HCT116 (cell line): ENCODE results near the gene TANC1. TPM values are rescaled to one million over a fixed set of nuclear protein-coding genes. Genes with fewer than 3 reads are reported as not detected.

Experiments
- ATAC-seq: fragments of 200-7000 bp; cut with Tn5 transposase; 2 replicates; pipeline ENCODE4 v1.9.1; 2020; ENCODE audit warnings: mild to moderate bottlenecking, moderate library complexity
- BruUV-seq: library from RNA; stranded (reverse); fragments of 400-500 nt; replicated peaks from 2 replicates; lab custom pipeline; 2021; lab: Mats Ljungman, UMichigan
- CTCF ChIA-PET: fragments of 300-600 bp; sonication (Branson Sonifier 250); formaldehyde crosslinking; loops from one replicate; lab custom pipeline; 2021; ENCODE audit warnings: antibody characterized with exemption; lab: Charles Lee
- POLR2A ChIA-PET: fragments of 300-600, 350-600 bp; sonication (Branson Sonifier 250); formaldehyde crosslinking; loops from one replicate; lab custom pipeline; 2021; ENCODE audit warnings: antibody characterized with exemption; lab: Charles Lee
- RAD21 ChIA-PET, 2 experiments: fragments of 300-600 bp; sonication (Branson Sonifier 250); formaldehyde crosslinking; loops; one replicate each; lab custom pipeline; 2023; ENCODE audit warnings: low total read pairs in 2 of 2; ENCODE audit not compliant: uncharacterized antibody in 2 of 2, unreplicated experiment in 2 of 2, low non-redundant PET in 1 of 2; lab: Charles Lee
- DNase-seq: peaks from one replicate; pipeline ENCODE4 v3.0.0-alpha.2; 2010; ENCODE audit warnings: low read depth, low spot score
- H2AFZ ChIP-seq: fragments of 200-600 bp; shearing (Covaris generic), sonication (generic); 2 replicates; pipeline ENCODE4 v1.6.1; 2017; ENCODE audit warnings: low read depth, mixed run types, mixed read lengths, antibody characterized with exemption, low read length; ENCODE audit not compliant: poor library complexity, severe bottlenecking
- H3K27ac ChIP-seq: 2 replicates; pipeline ENCODE4 v1.5.1; 2012; ENCODE audit warnings: low read depth, low read length
- H3K27me3 ChIP-seq: fragments of 200-600 bp; sonication (generic); 2 replicates; pipeline ENCODE4 v1.6.1; 2016; ENCODE audit warnings: mixed run types, low read length, mixed read lengths; ENCODE audit not compliant: insufficient read depth
- H3K36me3 ChIP-seq, 2 experiments: fragments of 200-500 bp in 1 of 2; fragments of 200-600 bp in 1 of 2; sonication (Bioruptor generic) in 1 of 2; sonication (generic) in 1 of 2; 2 replicates each; pipeline versions ENCODE4 v1.5.1 to v1.6.1; 2014 to 2016; ENCODE audit warnings: low read length in 2 of 2, inconsistent platforms in 1 of 2, mixed read lengths in 1 of 2, mixed run types in 1 of 2; ENCODE audit not compliant: insufficient read depth in 2 of 2, control insufficient read depth in 1 of 2
- H3K4me1 ChIP-seq, 2 experiments: fragments of 200-600 bp in 1 of 2; sonication (generic) in 1 of 2; 2 replicates each; pipeline versions ENCODE4 v1.5.1 to v1.6.1; 2012 to 2017; ENCODE audit warnings: low read length in 2 of 2, inconsistent platforms in 1 of 2, mild to moderate bottlenecking in 1 of 2, mixed read lengths in 1 of 2, mixed run types in 1 of 2, moderate library complexity in 1 of 2; ENCODE audit not compliant: insufficient read depth in 2 of 2, control insufficient read depth in 1 of 2
- H3K4me2 ChIP-seq: fragments of 200-600 bp; sonication (generic); 2 replicates; pipeline ENCODE4 v1.6.1; 2017; ENCODE audit warnings: mixed run types, low read length, mixed read lengths
- H3K4me3 ChIP-seq, 2 experiments: fragments of 200-600 bp in 1 of 2; sonication (generic) in 1 of 2; replicated peaks in 1 of 2; 2 replicates each; pipeline ENCODE4 v1.5.1; 2011 to 2016; ENCODE audit warnings: low read length in 2 of 2, control low read depth in 1 of 2, low read depth in 1 of 2, mild to moderate bottlenecking in 1 of 2, mixed read lengths in 1 of 2, mixed run types in 1 of 2
- H3K79me2 ChIP-seq: fragments of 200-600 bp; sonication (generic); 2 replicates; pipeline ENCODE4 v1.6.1; 2017; ENCODE audit warnings: mild to moderate bottlenecking, mixed run types, low read length, moderate library complexity, mixed read lengths; ENCODE audit not compliant: insufficient read depth
- H3K9ac ChIP-seq: fragments of 200-600 bp; sonication (generic); 2 replicates; pipeline ENCODE4 v1.6.1; 2016; ENCODE audit warnings: low read length, mixed read lengths
- H3K9me2 ChIP-seq: fragments of 200-600 bp; sonication (generic), shearing (Covaris generic); 2 replicates; pipeline ENCODE4 v1.6.1; 2017; ENCODE audit warnings: mixed run types, mild to moderate bottlenecking, moderate library complexity; ENCODE audit not compliant: insufficient read depth
- H3K9me3 ChIP-seq, 2 experiments: fragments of 200-500 bp in 1 of 2; fragments of 200-600 bp in 1 of 2; sonication (Bioruptor generic) in 1 of 2; sonication (generic) in 1 of 2; 2 replicates each; pipeline ENCODE4 v1.6.1; 2014 to 2017; ENCODE audit warnings: low read length in 2 of 2, mixed read lengths in 2 of 2, inconsistent platforms in 1 of 2, low read depth in 1 of 2, mild to moderate bottlenecking in 1 of 2, mixed run types in 1 of 2, moderate library complexity in 1 of 2; ENCODE audit not compliant: control insufficient read depth in 1 of 2, insufficient read depth in 1 of 2
- H4K20me1 ChIP-seq: fragments of 200-600 bp; sonication (generic), shearing (Covaris generic); 2 replicates; pipeline ENCODE4 v1.6.1; 2017; ENCODE audit warnings: mixed run types, mild to moderate bottlenecking, moderate library complexity; ENCODE audit not compliant: insufficient read depth
- CEBPB ChIP-seq: IDR thresholded peaks from 2 replicates; pipeline ENCODE4 v1.6.1; 2012; ENCODE audit warnings: low read depth
- EGR1 ChIP-seq: IDR thresholded peaks from 2 replicates; pipeline ENCODE4 v1.6.1; 2012; ENCODE audit warnings: low read depth
- EZH2 ChIP-seq: fragments of 200-600 bp; sonication (generic); IDR thresholded peaks from 2 replicates; pipeline ENCODE4 v1.6.1; 2017; ENCODE audit warnings: antibody characterized with exemption, mixed run types
- FOSL1 ChIP-seq: IDR thresholded peaks from 2 replicates; pipeline ENCODE4 v1.6.1; 2012; ENCODE audit warnings: low read depth
- MAX ChIP-seq: IDR thresholded peaks from 2 replicates; pipeline ENCODE4 v1.6.1; 2012
- RAD21 ChIP-seq: IDR thresholded peaks from 2 replicates; pipeline ENCODE4 v1.6.1; 2012; ENCODE audit warnings: low read depth, mild to moderate bottlenecking
- REST ChIP-seq: IDR thresholded peaks from 2 replicates; pipeline ENCODE4 v1.6.1; 2012; ENCODE audit warnings: low read depth
- SRF ChIP-seq: IDR thresholded peaks from 2 replicates; pipeline ENCODE4 v1.6.1; 2012; ENCODE audit warnings: low read depth
- TCF7L2 ChIP-seq: IDR thresholded peaks from 2 replicates; pipeline ENCODE4 v1.7.0; 2011; ENCODE audit warnings: borderline replicate concordance, inconsistent platforms; ENCODE audit not compliant: insufficient read depth, insufficient read length; ENCODE audit errors: extremely low read depth
- YY1 ChIP-seq: IDR thresholded peaks from 2 replicates; pipeline ENCODE4 v1.6.1; 2011; ENCODE audit warnings: low read length, low read depth, moderate library complexity, mild to moderate bottlenecking; ENCODE audit not compliant: insufficient replicate concordance; ENCODE audit errors: extremely low read depth
- ZBTB33 ChIP-seq: IDR thresholded peaks from 2 replicates; pipeline ENCODE4 v1.6.1; 2011; ENCODE audit warnings: mild to moderate bottlenecking, low read length, moderate library complexity; ENCODE audit not compliant: insufficient replicate concordance; ENCODE audit errors: extremely low read depth
- intact Hi-C: fragments of 100-400 bp; cut with micrococcal nuclease; formaldehyde crosslinking; loops from 2 replicates; pipeline ENCODE4 v1.10.0; 2022
- total RNA-seq: library from RNA; stranded (reverse); gene quantifications from one replicate; pipeline ENCODE4 v1.2.1, GENCODE V29; 2021; ENCODE audit not compliant: unreplicated experiment

Gene TANC1
- total RNA-seq, 1 experiment from 2014 or later = 15.1 TPM

GRCh38 chr2:159077869-159078268, 109.4 kb downstream of the TANC1 start:
- TF ChIP-seq EZH2 = no peak
- TF ChIP-seq ZBTB33 = no peak
- TF ChIP-seq TCF7L2 = no peak
- TF ChIP-seq MAX = no peak
- H4K20me1 ChIP-seq = no peaks in the 10 kb centered on the region
- no peak overlapping the region for H2AFZ ChIP-seq
- H3K27me3 ChIP-seq = no peaks in the 10 kb centered on the region
- ChIA-PET POLR2A (no interaction called here), CTCF (no interaction called here), RAD21 (no interaction called here)
- BruUV-seq = no TSS peak
- no peaks in the 10 kb centered on the region for H3K4me1 ChIP-seq
- no peaks in the 10 kb centered on the region for H3K9me3 ChIP-seq
- no peaks in the 10 kb centered on the region for H3K9me2 ChIP-seq
- DNase-seq = no peak
- no peak overlapping the region for H3K27ac ChIP-seq
- no peaks in the 10 kb centered on the region for H3K79me2 ChIP-seq
- H3K9ac ChIP-seq = no peak overlapping the region
- intact Hi-C loops = no loop called here
- no peaks in the 10 kb centered on the region for H3K36me3 ChIP-seq
- ATAC-seq = no peak
- no peak overlapping the region for H3K4me2 ChIP-seq
- H3K4me3 ChIP-seq = no peak overlapping the region

GRCh38 chr2:159078443-159078842, 110.0 kb downstream of the TANC1 start:
- Histone ChIP-seq H2AFZ (no peak overlapping the region), H3K9me2 (no peaks in the 10 kb centered on the region), H3K9ac (no peak overlapping the region), H3K27ac (no peak overlapping the region), H3K27me3 (no peaks in the 10 kb centered on the region), H3K79me2 (no peaks in the 10 kb centered on the region), H3K9me3 (no peaks in the 10 kb centered on the region), H3K4me1 (no peaks in the 10 kb centered on the region), H3K4me2 (no peak overlapping the region), H4K20me1 (no peaks in the 10 kb centered on the region), H3K4me3 (no peak overlapping the region), H3K36me3 (no peaks in the 10 kb centered on the region)
- TF ChIP-seq CEBPB (no peak), EZH2 (no peak), EGR1 (no peak), ZBTB33 (no peak), SRF (no peak), REST (no peak), FOSL1 (no peak), RAD21 (no peak), YY1 (no peak)
- no TSS peak for BruUV-seq
- ATAC-seq (no peak), DNase-seq (no peak)
- CTCF ChIA-PET = no interaction called here
- RAD21 ChIA-PET = no interaction called here
- POLR2A ChIA-PET = no interaction called here
- intact Hi-C loops = no loop called here
